ENCODE results near the gene SMIM30.
"Not testable (repeated sequence)": the region's sequence is repeated elsewhere in the genome, so short reads cannot be mapped to it uniquely, and the experiment has no call there.

The SMIM30 gene

GRCh38 chr7:113131367-113131766 lies 13.0 kb upstream of the SMIM30 start:
- in situ Hi-C loops (cut with MboI; ENCODE audit: low pct_unique_long_range_greater_than_20kb, low sequenced_read_pairs, unreplicated experiment), result no loop called here
- DNase-seq (ENCODE audit: low spot score), result no peak
- TF ChIP-seq, protein P1, sequence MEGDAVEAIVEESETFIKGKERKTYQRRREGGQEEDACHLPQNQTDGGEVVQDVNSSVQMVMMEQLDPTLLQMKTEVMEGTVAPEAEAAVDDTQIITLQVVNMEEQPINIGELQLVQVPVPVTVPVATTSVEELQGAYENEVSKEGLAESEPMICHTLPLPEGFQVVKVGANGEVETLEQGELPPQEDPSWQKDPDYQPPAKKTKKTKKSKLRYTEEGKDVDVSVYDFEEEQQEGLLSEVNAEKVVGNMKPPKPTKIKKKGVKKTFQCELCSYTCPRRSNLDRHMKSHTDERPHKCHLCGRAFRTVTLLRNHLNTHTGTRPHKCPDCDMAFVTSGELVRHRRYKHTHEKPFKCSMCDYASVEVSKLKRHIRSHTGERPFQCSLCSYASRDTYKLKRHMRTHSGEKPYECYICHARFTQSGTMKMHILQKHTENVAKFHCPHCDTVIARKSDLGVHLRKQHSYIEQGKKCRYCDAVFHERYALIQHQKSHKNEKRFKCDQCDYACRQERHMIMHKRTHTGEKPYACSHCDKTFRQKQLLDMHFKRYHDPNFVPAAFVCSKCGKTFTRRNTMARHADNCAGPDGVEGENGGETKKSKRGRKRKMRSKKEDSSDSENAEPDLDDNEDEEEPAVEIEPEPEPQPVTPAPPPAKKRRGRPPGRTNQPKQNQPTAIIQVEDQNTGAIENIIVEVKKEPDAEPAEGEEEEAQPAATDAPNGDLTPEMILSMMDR (IDR thresholded peaks at IDR 0.05; ENCODE audit: extremely low read depth, insufficient read depth, missing control alignments), result no peak

GRCh38 chr7:113128031-113128430 lies 9.7 kb upstream of the SMIM30 start:
- no peak for DNase-seq (ENCODE audit: low spot score)
- in situ Hi-C loops (cut with MboI; ENCODE audit: low pct_unique_long_range_greater_than_20kb, low sequenced_read_pairs, unreplicated experiment), result no loop called here

GRCh38 chr7:113125728-113126127 lies 7.4 kb upstream of the SMIM30 start:
- in situ Hi-C loops (cut with MboI; ENCODE audit: low pct_unique_long_range_greater_than_20kb, low sequenced_read_pairs, unreplicated experiment), result no loop called here
- no peak for DNase-seq (ENCODE audit: low spot score)
- TF ChIP-seq, protein P1 (IDR thresholded peaks at IDR 0.05; ENCODE audit: extremely low read depth, insufficient read depth, missing control alignments), result no peak

More at GRCh38 chr7:113128031-113128430, 9.7 kb upstream of the SMIM30 start:
- TF ChIP-seq, protein P1 (IDR thresholded peaks at IDR 0.05; ENCODE audit: extremely low read depth, insufficient read depth, missing control alignments), result no peak

DNA sequence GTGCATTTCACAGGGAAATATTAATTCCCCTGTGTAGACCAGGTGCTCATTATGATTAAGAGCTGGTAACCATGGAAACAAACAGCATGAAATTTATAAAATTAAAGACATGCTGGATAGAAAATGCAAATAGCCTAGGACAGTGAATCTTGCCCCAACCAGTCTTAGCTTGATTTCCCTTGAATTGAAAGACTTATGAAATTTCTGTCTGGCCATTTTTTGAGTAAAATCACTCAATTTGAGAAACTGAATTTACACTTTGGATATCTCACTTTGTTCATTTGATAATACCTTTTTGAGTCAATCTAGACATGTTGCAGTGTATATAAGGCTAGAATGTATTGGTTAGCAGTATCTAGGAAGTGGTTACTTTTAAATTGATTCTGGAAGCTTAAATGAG lies 4.4 kb upstream of the SMIM30 start:
- in situ Hi-C loops (cut with MboI; ENCODE audit: low pct_unique_long_range_greater_than_20kb, low sequenced_read_pairs, unreplicated experiment), result no loop called here

DNA sequence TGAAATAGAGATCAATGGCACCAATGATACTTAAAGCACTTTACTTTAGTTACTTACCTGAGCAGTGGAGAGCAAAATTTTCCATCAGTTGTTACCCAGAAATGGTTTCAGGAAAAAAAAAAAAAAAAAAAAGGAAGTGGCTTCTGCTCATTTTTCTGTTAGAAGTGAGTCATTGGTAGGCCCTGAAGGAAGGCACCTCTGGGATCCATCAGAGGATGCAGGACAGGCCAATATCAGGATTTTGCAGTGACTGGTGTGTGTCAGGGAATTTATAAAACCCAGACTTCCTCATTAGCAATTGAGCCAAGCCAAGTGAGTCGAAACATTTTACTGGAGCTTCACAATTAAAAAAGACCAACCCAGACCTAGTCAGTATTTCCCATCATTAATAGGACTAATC lies 2.3 kb upstream of the SMIM30 start:
- TF ChIP-seq, protein P1 (IDR thresholded peaks at IDR 0.05; ENCODE audit: extremely low read depth, insufficient read depth, missing control alignments), result no peak
- in situ Hi-C loops (cut with MboI; ENCODE audit: low pct_unique_long_range_greater_than_20kb, low sequenced_read_pairs, unreplicated experiment), result no loop called here
- DNase-seq (ENCODE audit: low spot score), result no peak

More for the DNA sequence above, 4.4 kb upstream of the SMIM30 start:
- DNase-seq (ENCODE audit: low spot score), result no peak
- TF ChIP-seq, protein P1 (IDR thresholded peaks at IDR 0.05; ENCODE audit: extremely low read depth, insufficient read depth, missing control alignments), result no peak

DNA sequence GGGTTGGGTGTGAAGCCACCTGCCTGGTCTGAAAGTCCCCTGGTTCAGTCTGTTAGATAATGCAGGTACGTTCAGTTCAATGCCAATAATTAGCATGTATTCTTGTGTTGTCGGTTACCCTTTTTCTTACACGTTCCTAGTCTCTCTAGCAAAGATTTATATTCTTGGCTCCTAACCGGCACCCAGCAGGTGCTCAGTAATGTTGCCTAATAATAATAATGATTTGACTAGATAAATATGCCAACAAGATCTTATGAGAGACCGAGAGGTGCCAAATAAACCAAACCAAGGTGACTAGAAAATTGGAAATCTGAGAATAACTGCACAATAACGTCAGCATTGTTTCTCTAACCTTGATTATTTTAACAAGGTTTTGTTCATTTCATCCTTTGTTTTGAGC lies 1.1 kb upstream of the SMIM30 start:
- DNase-seq (ENCODE audit: low spot score), result no peak
- TF ChIP-seq, protein P1 (IDR thresholded peaks at IDR 0.05; ENCODE audit: extremely low read depth, insufficient read depth, missing control alignments), result no peak
- in situ Hi-C loops (cut with MboI; ENCODE audit: low pct_unique_long_range_greater_than_20kb, low sequenced_read_pairs, unreplicated experiment), result no loop called here

DNA sequence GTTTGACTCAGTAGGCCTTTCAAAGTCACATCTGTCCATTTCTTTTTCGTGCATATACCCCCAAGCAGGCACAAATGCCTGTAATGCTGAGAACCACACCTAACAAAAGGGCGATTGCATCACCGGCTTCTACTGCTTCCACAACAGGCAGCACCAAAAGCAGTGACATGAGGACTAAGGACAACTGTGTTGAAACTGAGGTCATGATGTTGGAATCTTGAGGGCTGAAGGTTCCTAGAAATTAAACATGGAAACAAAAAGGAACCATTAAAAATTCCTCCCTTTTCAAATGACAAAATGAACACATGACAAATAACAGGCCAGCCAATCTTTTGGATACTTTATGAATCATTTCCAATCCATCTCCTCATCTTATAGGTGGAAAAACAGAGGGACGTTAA lies 980 bp downstream of the SMIM30 start:
- in situ Hi-C loops (cut with MboI; ENCODE audit: low pct_unique_long_range_greater_than_20kb, low sequenced_read_pairs, unreplicated experiment); DNase-seq (ENCODE audit: low spot score): not testable (repeated sequence)

All from GM13977 (cell line).